Measurements from ENCODE around the gene LCTL. TPM values are rescaled to one million over a fixed set of nuclear protein-coding genes. Genes with fewer than 3 reads are reported as not detected.

The LCTL gene
- total RNA-seq, 1 donor from 2014 or later, result not detected

- H3K4me1 Mint-ChIP-seq (ENCODE audit: unreplicated experiment), result no peaks in the 10 kb centered on the region
- TF ChIP-seq CTCF (IDR thresholded peaks at IDR 0.05), result no peak
- DNase-seq (ENCODE audit: extremely low spot score, unreplicated experiment), result no peak
- H3K9me3 Mint-ChIP-seq (ENCODE audit: unreplicated experiment), result no peaks in the 10 kb centered on the region
- H3K27ac Mint-ChIP-seq (ENCODE audit: unreplicated experiment), result no peak overlapping the region
- no peak overlapping the region for H3K4me3 Mint-ChIP-seq (ENCODE audit: unreplicated experiment)
- no peaks in the 10 kb centered on the region for H3K36me3 Mint-ChIP-seq (ENCODE audit: unreplicated experiment)
- no peaks in the 10 kb centered on the region for H3K27me3 Mint-ChIP-seq (ENCODE audit: unreplicated experiment)
Observed at GRCh38 chr15:66609876-66610275, 44.1 kb upstream of the LCTL start.

- H3K27ac Mint-ChIP-seq (ENCODE audit: unreplicated experiment), result no peak overlapping the region
- H3K27me3 Mint-ChIP-seq (ENCODE audit: unreplicated experiment), result no peaks in the 10 kb centered on the region
- no peaks in the 10 kb centered on the region for H3K9me3 Mint-ChIP-seq (ENCODE audit: unreplicated experiment)
- H3K4me3 Mint-ChIP-seq (ENCODE audit: unreplicated experiment), result no peak overlapping the region
- H3K4me1 Mint-ChIP-seq (ENCODE audit: unreplicated experiment), result no peaks in the 10 kb centered on the region
- DNase-seq (ENCODE audit: extremely low spot score, unreplicated experiment), result no peak
- no peak for TF ChIP-seq CTCF (IDR thresholded peaks at IDR 0.05)
- H3K36me3 Mint-ChIP-seq (ENCODE audit: unreplicated experiment), result no peaks in the 10 kb centered on the region
Observed at GRCh38 chr15:66608881-66609280, 43.1 kb upstream of the LCTL start.

- no peak for TF ChIP-seq CTCF (IDR thresholded peaks at IDR 0.05)
- Mint-ChIP-seq H3K9me3 (ENCODE audit: unreplicated experiment) (no peaks in the 10 kb centered on the region), H3K27ac (ENCODE audit: unreplicated experiment) (no peak overlapping the region), H3K36me3 (ENCODE audit: unreplicated experiment) (no peaks in the 10 kb centered on the region), H3K4me1 (ENCODE audit: unreplicated experiment) (no peaks in the 10 kb centered on the region), H3K4me3 (ENCODE audit: unreplicated experiment) (no peak overlapping the region), H3K27me3 (ENCODE audit: unreplicated experiment) (no peaks in the 10 kb centered on the region)
- DNase-seq (ENCODE audit: extremely low spot score, unreplicated experiment), result no peak
Observed at GRCh38 chr15:66608159-66608558, 42.4 kb upstream of the LCTL start.

- peaks cover 4% of the 10 kb centered on the region for H3K27me3 Mint-ChIP-seq (ENCODE audit: unreplicated experiment)
- no peak overlapping the region for H3K27ac Mint-ChIP-seq (ENCODE audit: unreplicated experiment)
- H3K36me3 Mint-ChIP-seq (ENCODE audit: unreplicated experiment), result no peaks in the 10 kb centered on the region
- no peaks in the 10 kb centered on the region for H3K4me1 Mint-ChIP-seq (ENCODE audit: unreplicated experiment)
- no peak for DNase-seq (ENCODE audit: extremely low spot score, unreplicated experiment)
- H3K4me3 Mint-ChIP-seq (ENCODE audit: unreplicated experiment), result no peak overlapping the region
- TF ChIP-seq CTCF (IDR thresholded peaks at IDR 0.05), result peak; percentile 86
- H3K9me3 Mint-ChIP-seq (ENCODE audit: unreplicated experiment), result no peaks in the 10 kb centered on the region
Observed at GRCh38 chr15:66603301-66604179, 37.7 kb upstream of the LCTL start.

- no peak overlapping the region for H3K4me3 Mint-ChIP-seq (ENCODE audit: unreplicated experiment)
- H3K27me3 Mint-ChIP-seq (ENCODE audit: unreplicated experiment), result peaks cover 4% of the 10 kb centered on the region
- no peak for DNase-seq (ENCODE audit: extremely low spot score, unreplicated experiment)
- no peak for TF ChIP-seq CTCF (IDR thresholded peaks at IDR 0.05)
- no peak overlapping the region for H3K27ac Mint-ChIP-seq (ENCODE audit: unreplicated experiment)
- H3K4me1 Mint-ChIP-seq (ENCODE audit: unreplicated experiment), result no peaks in the 10 kb centered on the region
- H3K36me3 Mint-ChIP-seq (ENCODE audit: unreplicated experiment), result no peaks in the 10 kb centered on the region
- no peaks in the 10 kb centered on the region for H3K9me3 Mint-ChIP-seq (ENCODE audit: unreplicated experiment)
Observed at GRCh38 chr15:66601521-66601920, 35.7 kb upstream of the LCTL start.
